ENCODE measurements around the gene HLA-DQB2.

Gene HLA-DQB2

DNA sequence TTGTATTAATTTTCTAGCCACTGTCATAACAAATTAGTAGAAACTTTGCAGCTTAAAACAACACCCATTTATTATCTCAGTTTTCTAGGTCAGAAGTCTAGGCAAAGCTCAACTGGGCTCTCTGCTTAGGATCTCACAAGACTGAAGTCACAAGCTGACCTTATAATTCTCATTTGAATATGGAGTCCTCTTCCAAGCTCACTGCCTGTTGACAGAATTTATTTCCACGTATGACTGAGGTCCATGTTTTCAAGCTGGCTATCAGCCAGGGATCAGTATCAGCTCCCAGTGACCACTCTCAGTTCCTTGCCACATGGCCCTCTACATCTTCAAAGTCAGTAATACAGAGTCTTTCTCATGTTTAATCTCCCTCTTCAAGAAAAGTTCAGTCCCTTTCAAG is 11.7 kb upstream of the HLA-DQB2 start:
- DNase-seq (ENCODE audit: low read depth) = no peak
- H3K4me3 ChIP-seq (ENCODE audit: low read length) = no peak overlapping the region
- TF ChIP-seq, protein P1, sequence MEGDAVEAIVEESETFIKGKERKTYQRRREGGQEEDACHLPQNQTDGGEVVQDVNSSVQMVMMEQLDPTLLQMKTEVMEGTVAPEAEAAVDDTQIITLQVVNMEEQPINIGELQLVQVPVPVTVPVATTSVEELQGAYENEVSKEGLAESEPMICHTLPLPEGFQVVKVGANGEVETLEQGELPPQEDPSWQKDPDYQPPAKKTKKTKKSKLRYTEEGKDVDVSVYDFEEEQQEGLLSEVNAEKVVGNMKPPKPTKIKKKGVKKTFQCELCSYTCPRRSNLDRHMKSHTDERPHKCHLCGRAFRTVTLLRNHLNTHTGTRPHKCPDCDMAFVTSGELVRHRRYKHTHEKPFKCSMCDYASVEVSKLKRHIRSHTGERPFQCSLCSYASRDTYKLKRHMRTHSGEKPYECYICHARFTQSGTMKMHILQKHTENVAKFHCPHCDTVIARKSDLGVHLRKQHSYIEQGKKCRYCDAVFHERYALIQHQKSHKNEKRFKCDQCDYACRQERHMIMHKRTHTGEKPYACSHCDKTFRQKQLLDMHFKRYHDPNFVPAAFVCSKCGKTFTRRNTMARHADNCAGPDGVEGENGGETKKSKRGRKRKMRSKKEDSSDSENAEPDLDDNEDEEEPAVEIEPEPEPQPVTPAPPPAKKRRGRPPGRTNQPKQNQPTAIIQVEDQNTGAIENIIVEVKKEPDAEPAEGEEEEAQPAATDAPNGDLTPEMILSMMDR (conservative IDR thresholded peaks at IDR 0.05; ENCODE audit: low read depth, low read length) = no peak

DNA sequence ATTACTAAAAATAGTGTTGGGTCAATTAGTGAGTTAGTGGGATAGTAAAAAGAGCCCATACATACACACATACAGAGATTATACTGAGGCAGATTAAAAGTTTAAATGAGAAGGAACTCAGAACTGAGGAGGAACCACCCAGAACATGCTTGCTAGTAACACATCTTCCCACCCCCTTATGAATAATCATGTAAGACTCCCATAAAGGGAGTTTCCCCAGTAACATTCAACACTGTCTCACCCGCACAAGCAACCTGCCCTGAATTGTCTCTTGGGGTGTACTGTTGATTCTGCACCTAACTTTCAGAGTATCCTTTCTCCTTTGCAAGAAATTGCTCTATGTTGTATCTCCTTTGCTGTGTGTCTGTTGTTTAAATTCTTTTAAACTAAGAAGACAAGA is 11.1 kb upstream of the HLA-DQB2 start:
- TF ChIP-seq, protein P1 (conservative IDR thresholded peaks at IDR 0.05; ENCODE audit: low read depth, low read length) = no peak
- no peak overlapping the region for H3K4me3 ChIP-seq (ENCODE audit: low read length)
- DNase-seq (ENCODE audit: low read depth) = no peak

DNA sequence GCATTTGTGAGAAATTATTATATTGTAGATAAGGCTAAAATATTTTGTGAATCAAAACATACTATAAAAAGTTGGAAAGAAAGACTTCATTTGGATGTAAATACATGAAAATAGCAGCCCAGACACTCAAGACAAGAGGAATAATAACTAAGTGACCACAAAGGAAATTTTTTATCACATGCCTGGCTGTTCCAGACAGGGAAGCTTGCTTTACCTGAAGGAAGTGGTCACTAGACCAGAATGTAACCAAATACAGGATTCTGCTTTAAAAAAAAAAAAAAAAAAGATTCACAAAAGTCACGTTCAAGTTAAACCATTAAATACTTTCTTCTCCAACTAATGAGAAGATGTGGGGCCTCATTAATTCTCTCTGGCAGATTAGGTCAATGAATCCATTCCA is 9.3 kb upstream of the HLA-DQB2 start:
- TF ChIP-seq, protein P1 (conservative IDR thresholded peaks at IDR 0.05; ENCODE audit: low read depth, low read length) = no peak

DNA sequence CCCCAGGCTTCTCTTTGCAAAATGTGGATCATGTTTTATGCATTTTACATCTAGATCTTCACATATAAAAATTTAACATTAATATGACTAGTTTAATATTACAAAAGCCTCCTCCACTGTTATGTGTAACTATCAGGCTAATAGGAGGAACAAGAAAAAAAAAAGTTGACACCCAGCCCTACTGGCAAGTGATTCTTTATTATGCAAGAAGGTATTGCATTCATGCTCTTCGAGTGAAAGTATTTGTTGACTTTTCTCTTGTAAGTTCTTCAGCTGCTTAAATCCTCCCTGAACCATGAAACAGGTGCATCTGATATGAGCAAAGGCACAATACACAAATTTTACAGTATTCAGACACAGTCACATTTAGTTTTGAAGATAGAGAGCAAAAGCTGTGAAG is 716 bp upstream of the HLA-DQB2 start:
- H3K4me3 ChIP-seq (ENCODE audit: low read length) = no peak overlapping the region
- TF ChIP-seq, protein P1 (conservative IDR thresholded peaks at IDR 0.05; ENCODE audit: low read depth, low read length) = no peak
- DNase-seq (ENCODE audit: low read depth) = no peak

More for the DNA sequence above, 9.3 kb upstream of the HLA-DQB2 start:
- DNase-seq (ENCODE audit: low read depth) = no peak
- no peak overlapping the region for H3K4me3 ChIP-seq (ENCODE audit: low read length)

DNA sequence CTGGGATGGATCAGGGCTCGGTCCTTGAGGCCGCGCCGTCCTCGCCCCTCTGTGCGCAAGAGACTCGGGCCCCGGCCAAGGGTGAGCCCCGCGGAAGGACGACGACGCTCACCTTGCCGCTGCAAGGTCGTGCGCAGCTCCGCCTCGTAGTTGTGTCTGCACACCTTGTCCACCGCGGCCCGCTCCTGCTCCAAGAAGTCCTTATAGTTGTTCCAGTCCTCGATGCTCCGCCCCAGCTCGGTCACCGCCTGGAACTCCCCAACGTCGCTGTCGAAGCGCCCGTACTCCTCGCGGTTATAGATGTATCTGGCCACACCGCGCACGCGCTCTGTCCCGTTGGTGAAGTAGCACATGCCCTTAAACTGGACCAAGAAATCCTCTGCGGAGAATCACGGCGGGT is 1.8 kb downstream of the HLA-DQB2 start:
- no peak for DNase-seq (ENCODE audit: low read depth)
- TF ChIP-seq, protein P1 (conservative IDR thresholded peaks at IDR 0.05; ENCODE audit: low read depth, low read length) = no peak
- H3K4me3 ChIP-seq (ENCODE audit: low read length) = no peak overlapping the region

DNA sequence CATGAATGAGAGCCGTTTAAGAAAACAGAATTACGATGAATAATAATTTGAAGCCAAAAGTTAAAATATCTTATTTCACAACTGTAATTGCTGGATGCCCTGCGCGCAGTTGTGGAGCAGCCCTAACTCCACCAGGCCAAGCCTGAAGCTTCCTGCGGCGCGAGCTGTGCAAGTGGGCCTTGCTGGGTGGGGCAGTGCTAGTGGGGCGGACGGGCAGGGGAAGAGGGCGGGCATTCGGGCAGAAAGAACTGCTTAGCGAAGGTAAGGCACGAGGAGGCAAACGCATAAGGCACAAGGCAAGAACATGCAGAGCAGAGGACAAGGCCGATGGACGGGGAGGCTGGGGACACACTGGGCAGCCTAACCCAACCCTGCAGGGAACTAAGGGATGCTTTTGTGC is 2.3 kb downstream of the HLA-DQB2 start:
- DNase-seq (ENCODE audit: low read depth) = no peak
- TF ChIP-seq, protein P1 (conservative IDR thresholded peaks at IDR 0.05; ENCODE audit: low read depth, low read length) = no peak
- H3K4me3 ChIP-seq (ENCODE audit: low read length) = no peak overlapping the region

DNA sequence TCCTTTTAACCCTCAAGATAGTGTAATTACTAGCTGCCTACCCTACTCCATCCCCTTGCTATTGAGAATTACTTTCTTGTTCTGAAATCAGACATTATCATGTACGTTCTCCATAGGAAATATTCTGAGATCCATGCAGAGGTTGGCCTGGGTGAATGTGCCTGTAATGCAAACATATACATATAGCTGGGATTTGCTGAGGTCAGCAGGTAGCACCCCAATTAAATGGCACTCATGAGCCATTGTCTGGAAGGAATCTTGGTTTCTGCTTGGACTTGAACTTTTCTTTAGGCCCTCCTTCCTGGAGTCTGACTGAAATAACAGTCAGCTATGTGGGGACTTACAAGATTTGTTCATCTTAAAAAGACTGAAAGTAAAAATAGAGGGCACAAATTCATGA is 3.7 kb downstream of the HLA-DQB2 start:
- no peak overlapping the region for H3K4me3 ChIP-seq (ENCODE audit: low read length)
- TF ChIP-seq, protein P1 (conservative IDR thresholded peaks at IDR 0.05; ENCODE audit: low read depth, low read length) = no peak
- no peak for DNase-seq (ENCODE audit: low read depth)

Measured in retinal pigment epithelial cell (primary cell).